Measurements from ENCODE around the gene MYO1B.
A peak's percentile ranks its signal among the peaks of the same experiment; 100 is the strongest.

Gene MYO1B

GRCh38 chr2:191245046-191245868 is at the start of gene MYO1B:
TSS of gene MYO1B (plus strand) at chr2:191245404. CDS start at chr2:191276896, 31,492 bp downstream.
- no peaks in the 10 kb centered on the region for H3K36me3 ChIP-seq (ENCODE audit: control insufficient read depth in 5 of 5, insufficient read depth in 5 of 5, low read length in 5 of 5)
- peaks cover 0 to 6% (median 0%) of the 10 kb centered on the region in 5 donors for H3K9me3 ChIP-seq (ENCODE audit: control insufficient read depth in 5 of 5, low read length in 5 of 5)
- H3K9ac ChIP-seq (ENCODE audit: low read length in 5 of 5), result peak within 1 kb of the TSS in 4 of 5 donors; percentile 57 to 73 (median 62)
- peaks cover 2 to 37% (median 16%) of the 10 kb centered on the region in 5 donors for H3K4me1 ChIP-seq (ENCODE audit: control insufficient read depth in 5 of 5, insufficient read depth in 5 of 5, low read length in 5 of 5)
- peaks cover 0 to 6% (median 3%) of the 10 kb centered on the region in 5 donors for H3K27me3 ChIP-seq (ENCODE audit: control insufficient read depth in 5 of 5, insufficient read depth in 4 of 5, low read length in 5 of 5)
- peak within 1 kb of the TSS; percentile 79 to 86 (median 80) for H3K4me3 ChIP-seq (ENCODE audit: low read depth in 1 of 5, low read length in 5 of 5)
- H3K27ac ChIP-seq (ENCODE audit: low read depth, low read length), result peak within 1 kb of the TSS; percentile 71

GRCh38 chr2:191197096-191197495 is 48.1 kb upstream of the MYO1B start:
- no peak overlapping the region for H3K9ac ChIP-seq (ENCODE audit: low read length in 5 of 5)
- H3K27ac ChIP-seq (ENCODE audit: low read depth, low read length), result no peak overlapping the region
- H3K4me1 ChIP-seq (ENCODE audit: control insufficient read depth in 5 of 5, insufficient read depth in 5 of 5, low read length in 5 of 5), result peaks cover 0 to 2% (median 0%) of the 10 kb centered on the region in 5 donors
- no peak overlapping the region for H3K4me3 ChIP-seq (ENCODE audit: low read depth in 1 of 5, low read length in 5 of 5)
- no peaks in the 10 kb centered on the region for H3K27me3 ChIP-seq (ENCODE audit: control insufficient read depth in 5 of 5, insufficient read depth in 4 of 5, low read length in 5 of 5)
- H3K36me3 ChIP-seq (ENCODE audit: control insufficient read depth in 5 of 5, insufficient read depth in 5 of 5, low read length in 5 of 5), result no peaks in the 10 kb centered on the region
- H3K9me3 ChIP-seq (ENCODE audit: control insufficient read depth in 5 of 5, low read length in 5 of 5), result no peaks in the 10 kb centered on the region

- Histone ChIP-seq H3K9me3 (ENCODE audit: control insufficient read depth in 5 of 5, low read length in 5 of 5) (peaks cover 0 to 4% (median 3%) of the 10 kb centered on the region in 5 donors), H3K27ac (ENCODE audit: low read depth, low read length) (no peak overlapping the region), H3K4me1 (ENCODE audit: control insufficient read depth in 5 of 5, insufficient read depth in 5 of 5, low read length in 5 of 5) (peaks cover 0 to 11% (median 0%) of the 10 kb centered on the region in 5 donors), H3K4me3 (ENCODE audit: low read depth in 1 of 5, low read length in 5 of 5) (no peak overlapping the region), H3K27me3 (ENCODE audit: control insufficient read depth in 5 of 5, insufficient read depth in 4 of 5, low read length in 5 of 5) (no peaks in the 10 kb centered on the region), H3K36me3 (ENCODE audit: control insufficient read depth in 5 of 5, insufficient read depth in 5 of 5, low read length in 5 of 5) (no peaks in the 10 kb centered on the region), H3K9ac (ENCODE audit: low read length in 5 of 5) (no peak overlapping the region)
These were observed 46.9 kb upstream of the MYO1B start for GRCh38 chr2:191198271-191198670.

GRCh38 chr2:191199929-191200512 is 45.2 kb upstream of the MYO1B start:
- no peak overlapping the region for H3K4me3 ChIP-seq (ENCODE audit: low read depth in 1 of 5, low read length in 5 of 5)
- H3K9ac ChIP-seq (ENCODE audit: low read length in 5 of 5), result no peak overlapping the region
- no peaks in the 10 kb centered on the region for H3K36me3 ChIP-seq (ENCODE audit: control insufficient read depth in 5 of 5, insufficient read depth in 5 of 5, low read length in 5 of 5)
- peaks cover 0 to 4% (median 3%) of the 10 kb centered on the region in 5 donors for H3K9me3 ChIP-seq (ENCODE audit: control insufficient read depth in 5 of 5, low read length in 5 of 5)
- no peak overlapping the region for H3K27ac ChIP-seq (ENCODE audit: low read depth, low read length)
- no peaks in the 10 kb centered on the region for H3K27me3 ChIP-seq (ENCODE audit: control insufficient read depth in 5 of 5, insufficient read depth in 4 of 5, low read length in 5 of 5)
- H3K4me1 ChIP-seq (ENCODE audit: control insufficient read depth in 5 of 5, insufficient read depth in 5 of 5, low read length in 5 of 5), result peaks cover 0 to 11% (median 0%) of the 10 kb centered on the region in 5 donors

- no peaks in the 10 kb centered on the region for H3K36me3 ChIP-seq (ENCODE audit: control insufficient read depth in 5 of 5, insufficient read depth in 5 of 5, low read length in 5 of 5)
- no peak overlapping the region for H3K9ac ChIP-seq (ENCODE audit: low read length in 5 of 5)
- peaks cover 0 to 4% (median 3%) of the 10 kb centered on the region in 5 donors for H3K9me3 ChIP-seq (ENCODE audit: control insufficient read depth in 5 of 5, low read length in 5 of 5)
- no peak overlapping the region for H3K4me3 ChIP-seq (ENCODE audit: low read depth in 1 of 5, low read length in 5 of 5)
- H3K4me1 ChIP-seq (ENCODE audit: control insufficient read depth in 5 of 5, insufficient read depth in 5 of 5, low read length in 5 of 5), result peaks cover 0 to 11% (median 0%) of the 10 kb centered on the region in 5 donors
- no peaks in the 10 kb centered on the region for H3K27me3 ChIP-seq (ENCODE audit: control insufficient read depth in 5 of 5, insufficient read depth in 4 of 5, low read length in 5 of 5)
- H3K27ac ChIP-seq (ENCODE audit: low read depth, low read length), result no peak overlapping the region
These were observed 44.3 kb upstream of the MYO1B start for GRCh38 chr2:191200910-191201309.

- Histone ChIP-seq H3K4me3 (ENCODE audit: low read depth in 1 of 5, low read length in 5 of 5) (no peak overlapping the region), H3K9ac (ENCODE audit: low read length in 5 of 5) (no peak overlapping the region), H3K9me3 (ENCODE audit: control insufficient read depth in 5 of 5, low read length in 5 of 5) (peaks cover 0 to 4% (median 3%) of the 10 kb centered on the region in 5 donors), H3K27ac (ENCODE audit: low read depth, low read length) (peak overlapping the region; percentile 14), H3K4me1 (ENCODE audit: control insufficient read depth in 5 of 5, insufficient read depth in 5 of 5, low read length in 5 of 5) (peaks cover 0 to 11% (median 0%) of the 10 kb centered on the region in 5 donors), H3K27me3 (ENCODE audit: control insufficient read depth in 5 of 5, insufficient read depth in 4 of 5, low read length in 5 of 5) (no peaks in the 10 kb centered on the region), H3K36me3 (ENCODE audit: control insufficient read depth in 5 of 5, insufficient read depth in 5 of 5, low read length in 5 of 5) (no peaks in the 10 kb centered on the region)
These were observed 42.9 kb upstream of the MYO1B start for GRCh38 chr2:191202209-191202721.

- Histone ChIP-seq H3K36me3 (ENCODE audit: control insufficient read depth in 5 of 5, insufficient read depth in 5 of 5, low read length in 5 of 5) (no peaks in the 10 kb centered on the region), H3K4me1 (ENCODE audit: control insufficient read depth in 5 of 5, insufficient read depth in 5 of 5, low read length in 5 of 5) (peaks cover 0 to 11% (median 0%) of the 10 kb centered on the region in 5 donors), H3K9ac (ENCODE audit: low read length in 5 of 5) (no peak overlapping the region), H3K27ac (ENCODE audit: low read depth, low read length) (no peak overlapping the region), H3K9me3 (ENCODE audit: control insufficient read depth in 5 of 5, low read length in 5 of 5) (peaks cover 0 to 4% (median 3%) of the 10 kb centered on the region in 5 donors), H3K4me3 (ENCODE audit: low read depth in 1 of 5, low read length in 5 of 5) (no peak overlapping the region), H3K27me3 (ENCODE audit: control insufficient read depth in 5 of 5, insufficient read depth in 4 of 5, low read length in 5 of 5) (no peaks in the 10 kb centered on the region)
These were observed 42.3 kb upstream of the MYO1B start for GRCh38 chr2:191202881-191203397.

GRCh38 chr2:191204433-191204832 is 40.8 kb upstream of the MYO1B start:
- H3K27ac ChIP-seq (ENCODE audit: low read depth, low read length), result no peak overlapping the region
- H3K4me3 ChIP-seq (ENCODE audit: low read depth in 1 of 5, low read length in 5 of 5), result no peak overlapping the region
- H3K36me3 ChIP-seq (ENCODE audit: control insufficient read depth in 5 of 5, insufficient read depth in 5 of 5, low read length in 5 of 5), result no peaks in the 10 kb centered on the region
- peaks cover 0 to 11% (median 0%) of the 10 kb centered on the region in 5 donors for H3K4me1 ChIP-seq (ENCODE audit: control insufficient read depth in 5 of 5, insufficient read depth in 5 of 5, low read length in 5 of 5)
- H3K27me3 ChIP-seq (ENCODE audit: control insufficient read depth in 5 of 5, insufficient read depth in 4 of 5, low read length in 5 of 5), result no peaks in the 10 kb centered on the region
- peak overlapping the region in 1 of 5 donors; percentile 12 for H3K9ac ChIP-seq (ENCODE audit: low read length in 5 of 5)
- H3K9me3 ChIP-seq (ENCODE audit: control insufficient read depth in 5 of 5, low read length in 5 of 5), result peaks cover 0 to 4% (median 3%) of the 10 kb centered on the region in 5 donors

GRCh38 chr2:191206613-191207471 is 38.4 kb upstream of the MYO1B start:
- Histone ChIP-seq H3K4me3 (ENCODE audit: low read depth in 1 of 5, low read length in 5 of 5) (no peak overlapping the region), H3K4me1 (ENCODE audit: control insufficient read depth in 5 of 5, insufficient read depth in 5 of 5, low read length in 5 of 5) (peaks cover 0 to 11% (median 0%) of the 10 kb centered on the region in 5 donors)

More at GRCh38 chr2:191206613-191207471, 38.4 kb upstream of the MYO1B start:
- Histone ChIP-seq H3K9ac (ENCODE audit: low read length in 5 of 5) (no peak overlapping the region), H3K27me3 (ENCODE audit: control insufficient read depth in 5 of 5, insufficient read depth in 4 of 5, low read length in 5 of 5) (no peaks in the 10 kb centered on the region), H3K27ac (ENCODE audit: low read depth, low read length) (no peak overlapping the region), H3K36me3 (ENCODE audit: control insufficient read depth in 5 of 5, insufficient read depth in 5 of 5, low read length in 5 of 5) (no peaks in the 10 kb centered on the region), H3K9me3 (ENCODE audit: control insufficient read depth in 5 of 5, low read length in 5 of 5) (peaks cover 0 to 8% (median 4%) of the 10 kb centered on the region in 5 donors)
